ENCODE results near the gene B4GALT3. TPM values are rescaled to one million over a fixed set of nuclear protein-coding genes. Genes with fewer than 3 reads are reported as not detected.
A peak's percentile ranks its signal among the peaks of the same experiment; 100 is the strongest.

B4GALT3 gene
- total RNA-seq, 2 donors from 2014 or later, result 30.3 to 34.8 TPM

DNA sequence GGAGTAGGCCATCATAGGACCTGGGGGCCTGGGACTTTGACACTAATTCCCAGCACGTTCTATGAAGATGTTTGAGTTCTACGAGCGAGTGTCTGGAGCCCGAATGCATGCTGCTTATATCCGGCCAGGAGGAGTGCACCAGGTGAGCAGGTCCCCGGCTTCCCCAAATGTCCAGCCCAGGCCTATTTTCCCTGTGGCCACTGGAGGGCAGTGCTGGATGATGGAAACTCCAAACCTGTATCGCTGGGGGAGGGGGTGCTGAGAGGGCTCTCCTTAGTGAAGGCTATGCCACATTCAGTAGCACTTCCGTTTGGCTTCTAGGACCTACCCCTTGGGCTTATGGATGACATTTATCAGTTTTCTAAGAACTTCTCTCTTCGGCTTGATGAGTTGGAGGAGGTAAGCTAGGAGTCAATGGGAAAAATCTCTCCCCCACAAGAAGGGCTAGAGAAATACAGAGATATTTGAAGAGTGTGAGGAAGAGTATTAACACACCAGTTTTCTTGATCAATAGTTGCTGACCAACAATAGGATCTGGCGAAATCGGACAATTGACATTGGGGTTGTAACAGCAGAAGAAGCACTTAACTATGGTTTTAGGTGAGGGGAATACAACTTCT lies 32.6 kb upstream of the B4GALT3 start:
- Histone ChIP-seq H3K4me3 (no peak overlapping the region), H3K4me1 (no peaks in the 10 kb centered on the region), H3K27ac (no peak overlapping the region), H3K27me3 (no peaks in the 10 kb centered on the region), H3K9ac (ENCODE audit: low read depth in 2 of 2, low read length in 2 of 2) (no peak overlapping the region), H3K36me3 (peaks cover 32% of the 10 kb centered on the region), H3K9me3 (no peaks in the 10 kb centered on the region)
- TF ChIP-seq, protein P1, sequence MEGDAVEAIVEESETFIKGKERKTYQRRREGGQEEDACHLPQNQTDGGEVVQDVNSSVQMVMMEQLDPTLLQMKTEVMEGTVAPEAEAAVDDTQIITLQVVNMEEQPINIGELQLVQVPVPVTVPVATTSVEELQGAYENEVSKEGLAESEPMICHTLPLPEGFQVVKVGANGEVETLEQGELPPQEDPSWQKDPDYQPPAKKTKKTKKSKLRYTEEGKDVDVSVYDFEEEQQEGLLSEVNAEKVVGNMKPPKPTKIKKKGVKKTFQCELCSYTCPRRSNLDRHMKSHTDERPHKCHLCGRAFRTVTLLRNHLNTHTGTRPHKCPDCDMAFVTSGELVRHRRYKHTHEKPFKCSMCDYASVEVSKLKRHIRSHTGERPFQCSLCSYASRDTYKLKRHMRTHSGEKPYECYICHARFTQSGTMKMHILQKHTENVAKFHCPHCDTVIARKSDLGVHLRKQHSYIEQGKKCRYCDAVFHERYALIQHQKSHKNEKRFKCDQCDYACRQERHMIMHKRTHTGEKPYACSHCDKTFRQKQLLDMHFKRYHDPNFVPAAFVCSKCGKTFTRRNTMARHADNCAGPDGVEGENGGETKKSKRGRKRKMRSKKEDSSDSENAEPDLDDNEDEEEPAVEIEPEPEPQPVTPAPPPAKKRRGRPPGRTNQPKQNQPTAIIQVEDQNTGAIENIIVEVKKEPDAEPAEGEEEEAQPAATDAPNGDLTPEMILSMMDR (IDR thresholded peaks at IDR 0.05), result peak; percentile 93
- intact Hi-C loops (cut with DNase I), result loop anchor here (5.0 kb wide), 1 partner anchor 157 kb away; the partner anchor contains the start of gene CFAP126
- DNase-seq, result peak; percentile 73

DNA sequence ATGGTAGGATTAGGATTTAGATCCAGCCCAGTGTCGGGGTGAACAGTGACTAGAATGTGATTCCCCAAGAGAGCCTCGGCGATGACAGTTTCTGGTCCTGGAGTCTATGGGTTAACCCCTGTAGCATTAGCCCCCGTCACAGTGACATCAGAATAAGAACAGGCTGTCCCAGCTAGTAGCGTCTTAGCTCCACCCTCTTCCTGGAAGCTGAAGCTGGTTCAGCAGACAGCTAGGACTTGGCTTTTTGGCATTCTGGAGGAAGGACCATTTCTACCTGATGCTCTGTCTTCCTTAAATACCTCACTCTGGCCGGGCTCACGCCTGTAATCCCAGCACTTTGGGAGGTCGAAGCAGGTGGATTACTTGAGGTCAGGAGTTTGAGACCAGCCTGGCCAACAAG lies 29.9 kb upstream of the B4GALT3 start:
- Histone ChIP-seq H3K27ac (peak overlapping the region; percentile 44), H3K9me3 (no peaks in the 10 kb centered on the region), H3K4me1 (no peaks in the 10 kb centered on the region), H3K36me3 (peaks cover 12% of the 10 kb centered on the region), H3K27me3 (no peaks in the 10 kb centered on the region), H3K9ac (ENCODE audit: low read depth in 2 of 2, low read length in 2 of 2) (peak overlapping the region in 1 of 2 donors; percentile 51), H3K4me3 (no peak overlapping the region)
- intact Hi-C loops (cut with DNase I), result no loop called here
- DNase-seq, result no peak
- TF ChIP-seq, protein P1 (IDR thresholded peaks at IDR 0.05), result no peak

DNA sequence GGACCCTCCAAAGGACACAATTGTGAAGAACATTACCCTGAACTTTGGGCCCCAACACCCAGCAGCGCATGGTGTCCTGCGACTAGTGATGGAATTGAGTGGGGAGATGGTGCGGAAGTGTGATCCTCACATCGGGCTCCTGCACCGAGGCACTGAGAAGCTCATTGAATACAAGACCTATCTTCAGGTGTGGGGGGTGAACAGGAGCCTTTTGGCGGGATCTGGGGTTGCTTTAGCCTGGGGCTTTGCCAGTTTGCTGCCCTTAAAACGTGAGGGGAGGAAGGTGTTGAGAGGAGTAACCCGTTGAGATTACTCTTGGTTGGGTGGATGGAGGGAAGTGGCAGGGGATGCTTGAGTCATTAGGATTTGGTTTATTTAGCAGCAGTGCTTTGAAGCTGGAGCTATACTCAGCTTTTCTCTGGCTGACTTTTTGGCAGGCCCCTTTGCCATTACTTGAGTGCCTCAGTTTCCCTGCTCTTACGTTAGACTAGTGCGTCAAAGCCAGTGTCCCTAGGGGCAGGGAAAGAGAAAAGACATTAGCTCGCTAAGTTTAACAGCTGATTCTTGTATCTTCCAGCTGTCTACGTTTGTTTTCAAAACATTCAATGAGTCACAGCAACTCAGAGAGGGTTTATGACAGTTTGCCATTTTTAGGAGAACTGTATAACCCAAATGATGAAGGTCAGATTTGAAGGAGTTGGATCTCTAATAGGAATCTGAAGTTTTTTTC lies 29.3 kb upstream of the B4GALT3 start:
- Histone ChIP-seq H3K27me3 (no peaks in the 10 kb centered on the region), H3K27ac (peak overlapping the region; percentile 44), H3K9ac (ENCODE audit: low read depth in 2 of 2, low read length in 2 of 2) (peak overlapping the region in 1 of 2 donors; percentile 51), H3K4me3 (no peak overlapping the region), H3K36me3 (peaks cover 11% of the 10 kb centered on the region), H3K4me1 (no peaks in the 10 kb centered on the region), H3K9me3 (no peaks in the 10 kb centered on the region)
- TF ChIP-seq, protein P1 (IDR thresholded peaks at IDR 0.05), result no peak
- intact Hi-C loops (cut with DNase I), result no loop called here
- no peak for DNase-seq

DNA sequence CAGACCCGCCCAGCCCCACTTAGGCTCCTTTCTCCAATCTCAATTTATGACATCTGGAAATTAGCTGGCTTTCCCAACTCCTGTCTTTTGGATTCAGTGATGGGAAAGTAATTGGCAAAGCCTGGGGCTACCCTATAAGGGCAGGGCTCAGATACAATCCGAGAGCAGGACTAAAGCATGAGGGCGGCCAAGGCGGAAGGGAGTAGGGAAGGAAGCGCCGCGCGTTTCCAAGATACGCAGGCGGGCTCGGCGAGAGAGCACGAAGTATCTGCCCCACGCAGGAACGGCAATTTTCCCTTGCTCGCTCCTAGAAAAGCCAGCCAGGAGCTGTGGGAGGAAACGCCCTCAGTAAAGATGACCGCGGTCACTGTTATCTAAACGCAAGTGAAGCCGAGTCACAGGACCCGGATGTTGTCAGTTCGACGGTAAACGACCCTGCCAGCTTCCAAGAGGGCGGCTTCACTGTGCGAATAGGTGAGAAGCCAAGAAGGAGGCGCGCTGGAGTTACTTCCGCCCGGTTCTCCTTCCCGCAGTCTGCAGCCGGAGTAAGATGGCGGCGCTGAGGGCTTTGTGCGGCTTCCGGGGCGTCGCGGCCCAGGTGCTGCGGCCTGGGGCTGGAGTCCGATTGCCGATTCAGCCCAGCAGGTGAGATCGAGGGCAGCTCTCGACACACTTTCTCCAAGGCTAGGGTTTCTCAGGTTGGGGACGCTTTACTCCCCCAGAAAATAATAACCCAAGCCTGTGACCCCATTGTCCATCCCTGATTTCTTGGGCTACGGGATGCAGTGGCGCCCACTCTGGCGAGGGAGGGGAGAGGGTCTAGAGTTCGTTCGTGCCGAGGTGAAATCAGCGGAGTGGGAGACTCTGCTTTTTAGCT lies 24.8 kb upstream of the B4GALT3 start, which contains the start of gene NDUFS2:
Gene NDUFS2, plus strand, starts transcription at position 532 of the 877 bp plus-strand sequence. Its CDS starts 19 bp downstream, at position 551.
- DNase-seq, result peak; percentile 98
- TF ChIP-seq, protein P1 (IDR thresholded peaks at IDR 0.05), result no peak
- Histone ChIP-seq H3K27me3 (no peaks in the 10 kb centered on the region), H3K4me1 (no peaks in the 10 kb centered on the region), H3K9ac (ENCODE audit: low read depth in 2 of 2, low read length in 2 of 2) (peak within 1 kb of the TSS; percentile 70 to 96), H3K36me3 (no peaks in the 10 kb centered on the region), H3K4me3 (peak within 1 kb of the TSS; percentile 49), H3K27ac (peak within 1 kb of the TSS; percentile 86), H3K9me3 (no peaks in the 10 kb centered on the region)
- intact Hi-C loops (cut with DNase I), result no loop called here
